Lung (tissue), 16 donors: ENCODE results near the gene CD300LF. TPM values are rescaled to one million over a fixed set of nuclear protein-coding genes. Genes with fewer than 3 reads are reported as not detected.

Experiments used
- ATAC-seq: fragments of 200-7000 bp; cut with Tn5 transposase; one replicate; pipeline ENCODE4 v1.9.1; 2020; ENCODE audit warnings: moderate number of reproducible peaks; ENCODE audit not compliant: insufficient read depth, low FRiP score
- DNase-seq, 3 donors: peaks; one replicate each; pipeline ENCODE4 v3.0.0-alpha.2; 2013 to 2017
- H3K27ac ChIP-seq, 2 donors: one replicate each; pipeline ENCODE4 v1.5.1; 2013; ENCODE audit warnings: mild to moderate bottlenecking in 2 of 2, moderate library complexity in 2 of 2, control low read depth in 1 of 2, inconsistent platforms in 1 of 2, low read depth in 1 of 2, low read length in 1 of 2
- H3K27me3 ChIP-seq, 3 donors: one replicate each; pipeline ENCODE4 v1.5.1; 2013; ENCODE audit warnings: low read length in 2 of 3; ENCODE audit not compliant: control insufficient read depth in 3 of 3, insufficient read depth in 3 of 3
- H3K36me3 ChIP-seq, 4 donors: one replicate each; pipeline ENCODE4 v1.5.1; 2013; ENCODE audit warnings: low read length in 4 of 4, mild to moderate bottlenecking in 1 of 4, moderate library complexity in 1 of 4; ENCODE audit not compliant: control insufficient read depth in 4 of 4, insufficient read depth in 4 of 4
- H3K4me1 ChIP-seq, 5 donors: one replicate each; pipeline ENCODE4 v1.5.1; 2013; ENCODE audit warnings: low read length in 5 of 5, mild to moderate bottlenecking in 2 of 5, moderate library complexity in 1 of 5; ENCODE audit not compliant: control insufficient read depth in 5 of 5, insufficient read depth in 5 of 5
- H3K4me3 ChIP-seq: one replicate; pipeline ENCODE4 v1.5.1; 2013; ENCODE audit warnings: mild to moderate bottlenecking, control low read depth, moderate library complexity
- H3K9ac ChIP-seq, 2 donors: one replicate each; pipeline ENCODE4 v1.5.1; 2013; ENCODE audit warnings: low read length in 2 of 2, control low read depth in 1 of 2; ENCODE audit not compliant: insufficient read depth in 1 of 2
- H3K9me3 ChIP-seq, 4 donors: one replicate each; pipeline ENCODE4 v1.5.1; 2013; ENCODE audit warnings: low read length in 3 of 4, mild to moderate bottlenecking in 1 of 4, moderate library complexity in 1 of 4; ENCODE audit not compliant: control insufficient read depth in 4 of 4, insufficient read depth in 3 of 4
- CTCF ChIP-seq: IDR thresholded peaks from 2 replicates; pipeline ENCODE4 v1.5.1; 2012; ENCODE audit warnings: mild to moderate bottlenecking; ENCODE audit errors: control extremely low read depth, extremely low read depth
- WGBS, 2 donors: extraction: QIAGEN DNeasy Blood & Tissue Kit; methylation state at CpG; one replicate each; pipeline ENCODE4 v1.1.7; 2013; 5-methylcytosine and 5-hydroxymethylcytosine counted together
- long read RNA-seq, 5 donors: transcript quantifications; one replicate each; lab custom pipeline, GENCODE V29; 2026
- polyA plus RNA-seq, 2 donors: library from polyadenylated mRNA; stranded (reverse); fragments of 200-250 nt; gene quantifications; one replicate each; pipeline ENCODE4 v1.2.1, GENCODE V29; 2013
- total RNA-seq, 2 donors: library from RNA; depleted of rRNA in 1 of 2; stranded (reverse); fragments of >200 nt in 1 of 2; gene quantifications; one replicate each; pipeline ENCODE4 v1.2.1, GENCODE V29; 2014 to 2021
- donor health status: control.
- donor health status: control.
- donor health status: Bipolar disorder and iron deficiency.
- donor health status: healthy.
- donor health status: DM: yes; HTN: yes; CAD: no.

The CD300LF gene
- total RNA-seq (10 to 100 TPM in 1 of 2 donors, 1 to 10 TPM in 1; 8.6 to 30.8 TPM), polyA plus RNA-seq (10 to 100 TPM; 21.7 to 35.1 TPM)
- long read RNA-seq, donor 1 = 0 reads
- long read RNA-seq, donor 2 = 0 reads
- long read RNA-seq, donor 3 = 0 reads
- long read RNA-seq, donor 4 = 0 reads
- long read RNA-seq, donor 5 = 0 reads

DNA sequence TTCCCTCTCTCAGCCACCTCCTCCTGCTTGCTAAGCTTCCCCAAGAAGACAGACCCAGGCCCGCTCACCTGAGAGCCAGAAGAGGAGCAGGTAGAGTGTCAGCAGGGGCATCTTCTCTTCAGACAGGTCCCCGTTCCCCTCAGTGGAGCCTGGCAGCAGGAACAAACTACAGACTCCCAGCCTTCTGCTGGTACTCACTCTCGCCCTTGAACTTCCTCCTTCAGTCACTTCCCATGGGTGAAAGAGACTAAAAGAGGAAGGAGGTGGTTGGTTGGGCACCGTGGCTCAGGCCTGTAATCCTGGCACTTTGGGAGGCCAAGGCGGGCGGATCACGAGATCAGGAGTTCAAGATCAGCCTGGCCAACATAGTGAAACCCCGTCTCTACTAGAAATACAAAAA is at the start of gene CD300LF:
Gene CD300LF (minus strand): TSS at position 168 of the 400 bp plus-strand sequence. CDS start 57 bp downstream, at position 111.
- DNase-seq (peak in 1 of 3 donors; percentile 11), ATAC-seq (peak; percentile 61)
- no peak for TF ChIP-seq CTCF
- Histone ChIP-seq H3K4me3 (peak within 1 kb of the TSS; percentile 2), H3K9ac (no peak within 1 kb of the TSS), H3K36me3 (no peaks in the 10 kb centered on the region), H3K27ac (peak within 1 kb of the TSS in 1 of 2 donors; percentile 26), H3K4me1 (peaks cover 0 to 4% (median 0%) of the 10 kb centered on the region in 5 donors), H3K27me3 (peaks cover 0 to 2% (median 2%) of the 10 kb centered on the region in 3 donors), H3K9me3 (no peaks in the 10 kb centered on the region)
- 21 to 64% methylated on average over 8 of the region's 8 CpGs for WGBS, 2 donors

- H3K9ac ChIP-seq = no peak overlapping the region
- no peak overlapping the region for H3K27ac ChIP-seq
- H3K27me3 ChIP-seq = no peaks in the 10 kb centered on the region
- WGBS, 2 donors = 96 to 98% methylated on average over 10 to 11 of the region's 11 CpGs
- H3K36me3 ChIP-seq = peaks cover 0 to 7% (median 0%) of the 10 kb centered on the region in 4 donors
- H3K9me3 ChIP-seq = no peaks in the 10 kb centered on the region
- peaks cover 8 to 83% (median 41%) of the 10 kb centered on the region in 5 donors for H3K4me1 ChIP-seq
- TF ChIP-seq CTCF = no peak
- no peak for ATAC-seq
- DNase-seq = no peak
- H3K4me3 ChIP-seq = no peak overlapping the region
Measured at GRCh38 chr17:74761931-74762330, 49.2 kb upstream of the CD300LF start.

GRCh38 chr17:74761419-74761818 is 48.7 kb upstream of the CD300LF start:
- H3K9me3 ChIP-seq = no peaks in the 10 kb centered on the region
- H3K4me1 ChIP-seq = peaks cover 8 to 82% (median 38%) of the 10 kb centered on the region in 5 donors
- DNase-seq (no peak), ATAC-seq (no peak)
- no peak for TF ChIP-seq CTCF
- peaks cover 0 to 7% (median 0%) of the 10 kb centered on the region in 4 donors for H3K36me3 ChIP-seq
- H3K4me3 ChIP-seq = no peak overlapping the region
- H3K9ac ChIP-seq = no peak overlapping the region
- 67 to 88% methylated on average over 5 of the region's 5 CpGs for WGBS, 2 donors
- no peaks in the 10 kb centered on the region for H3K27me3 ChIP-seq
- H3K27ac ChIP-seq = no peak overlapping the region
